GM21423 (cell line): ENCODE data around the gene CCNF.

Experiments
- ATAC-seq: cut with Tn5 transposase; IDR thresholded peaks from one replicate; pipeline ENCODE4 v1.9.1; 2021; ENCODE audit warnings: mild to moderate bottlenecking, moderate library complexity; ENCODE audit not compliant: unreplicated experiment

Gene CCNF

GRCh38 chr16:2499890-2500429, 70.7 kb downstream of the CCNF start:
- ATAC-seq = no peak

- ATAC-seq = no peak
Observed at GRCh38 chr16:2500430-2500917, 71.2 kb downstream of the CCNF start.

- peak; percentile 59 for ATAC-seq
Observed at GRCh38 chr16:2500918-2501750, 71.9 kb downstream of the CCNF start.

GRCh38 chr16:2501946-2502895, 73.0 kb downstream of the CCNF start:
- ATAC-seq = no peak

GRCh38 chr16:2505695-2506094, 76.4 kb downstream of the CCNF start:
- ATAC-seq = no peak

- peak; percentile 62 for ATAC-seq
Observed at GRCh38 chr16:2507052-2507659, 77.9 kb downstream of the CCNF start.

GRCh38 chr16:2507665-2508064, 78.4 kb downstream of the CCNF start:
- ATAC-seq = peak; percentile 5
